ENCODE data around the gene DNAH3.
"Not testable (repeated sequence)": the region's sequence is repeated elsewhere in the genome, so short reads cannot be mapped to it uniquely, and the experiment has no call there.

DNAH3 gene

DNA sequence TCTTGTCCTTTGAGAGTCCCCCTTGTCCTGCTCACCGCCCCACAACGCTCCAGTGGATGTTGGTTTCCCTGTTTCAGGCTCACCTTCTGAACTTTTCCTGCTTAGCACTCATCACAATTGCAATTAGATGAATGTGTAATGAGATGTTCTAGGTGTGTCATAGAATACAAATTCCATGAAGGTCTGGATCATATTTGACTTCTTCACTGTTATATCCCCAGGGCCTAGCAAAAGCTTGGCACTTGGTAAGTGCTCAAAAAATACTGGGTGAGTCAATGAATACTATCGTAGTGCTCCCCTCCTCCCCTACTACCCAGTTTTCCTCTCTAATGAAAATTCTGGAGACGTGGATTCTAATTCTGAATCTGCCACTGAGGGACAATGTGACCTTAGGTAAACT, 33.1 kb downstream of the DNAH3 start:
- CTCF ChIA-PET, result no interaction called here
- POLR2A ChIA-PET, result no interaction called here
- TF ChIP-seq, protein P1, sequence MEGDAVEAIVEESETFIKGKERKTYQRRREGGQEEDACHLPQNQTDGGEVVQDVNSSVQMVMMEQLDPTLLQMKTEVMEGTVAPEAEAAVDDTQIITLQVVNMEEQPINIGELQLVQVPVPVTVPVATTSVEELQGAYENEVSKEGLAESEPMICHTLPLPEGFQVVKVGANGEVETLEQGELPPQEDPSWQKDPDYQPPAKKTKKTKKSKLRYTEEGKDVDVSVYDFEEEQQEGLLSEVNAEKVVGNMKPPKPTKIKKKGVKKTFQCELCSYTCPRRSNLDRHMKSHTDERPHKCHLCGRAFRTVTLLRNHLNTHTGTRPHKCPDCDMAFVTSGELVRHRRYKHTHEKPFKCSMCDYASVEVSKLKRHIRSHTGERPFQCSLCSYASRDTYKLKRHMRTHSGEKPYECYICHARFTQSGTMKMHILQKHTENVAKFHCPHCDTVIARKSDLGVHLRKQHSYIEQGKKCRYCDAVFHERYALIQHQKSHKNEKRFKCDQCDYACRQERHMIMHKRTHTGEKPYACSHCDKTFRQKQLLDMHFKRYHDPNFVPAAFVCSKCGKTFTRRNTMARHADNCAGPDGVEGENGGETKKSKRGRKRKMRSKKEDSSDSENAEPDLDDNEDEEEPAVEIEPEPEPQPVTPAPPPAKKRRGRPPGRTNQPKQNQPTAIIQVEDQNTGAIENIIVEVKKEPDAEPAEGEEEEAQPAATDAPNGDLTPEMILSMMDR (IDR thresholded peaks at IDR 0.05; ENCODE audit: insufficient read depth, low read length, missing control alignments), result no peak
- no peak for DNase-seq (ENCODE audit: low read depth, low spot score)
- H3K4me3 ChIP-seq (ENCODE audit: low read depth, low read length), result no peak overlapping the region

DNA sequence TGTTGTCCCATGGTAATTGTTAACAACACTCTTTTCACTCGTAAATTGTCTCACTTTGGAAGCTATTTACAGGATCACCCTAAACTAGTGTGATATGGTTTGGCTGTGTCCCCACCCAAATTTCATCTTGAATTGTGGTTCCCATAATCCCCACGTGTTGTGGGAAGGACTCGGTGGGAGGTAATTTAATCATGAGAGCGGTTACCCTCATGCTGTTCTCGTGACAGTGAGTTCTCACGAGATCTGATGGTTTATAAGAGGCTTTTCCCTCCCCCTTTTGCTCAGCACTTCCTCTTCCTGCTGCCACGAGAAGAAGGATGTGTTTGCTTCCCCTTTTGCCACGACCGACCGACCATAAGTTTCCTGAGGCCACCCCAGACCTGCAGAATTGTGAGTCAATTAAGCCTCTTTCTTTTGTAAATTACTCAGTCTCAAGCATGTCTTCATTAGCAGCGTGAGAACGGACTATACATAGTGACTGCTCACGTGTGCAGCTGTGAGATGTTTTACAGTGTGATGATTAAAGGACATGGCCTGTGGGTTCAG, 34.4 kb downstream of the DNAH3 start:
- DNase-seq (ENCODE audit: low read depth, low spot score), result no peak
- ChIA-PET CTCF (no interaction called here), POLR2A (interaction anchor here (0.7 kb wide), 1 partner anchor 182 kb away, joined by 4 read pairs; no protein-coding TSS in a partner anchor)
- H3K4me3 ChIP-seq (ENCODE audit: low read depth, low read length), result no peak overlapping the region
- TF ChIP-seq, protein P1 (IDR thresholded peaks at IDR 0.05; ENCODE audit: insufficient read depth, low read length, missing control alignments), result no peak

DNA sequence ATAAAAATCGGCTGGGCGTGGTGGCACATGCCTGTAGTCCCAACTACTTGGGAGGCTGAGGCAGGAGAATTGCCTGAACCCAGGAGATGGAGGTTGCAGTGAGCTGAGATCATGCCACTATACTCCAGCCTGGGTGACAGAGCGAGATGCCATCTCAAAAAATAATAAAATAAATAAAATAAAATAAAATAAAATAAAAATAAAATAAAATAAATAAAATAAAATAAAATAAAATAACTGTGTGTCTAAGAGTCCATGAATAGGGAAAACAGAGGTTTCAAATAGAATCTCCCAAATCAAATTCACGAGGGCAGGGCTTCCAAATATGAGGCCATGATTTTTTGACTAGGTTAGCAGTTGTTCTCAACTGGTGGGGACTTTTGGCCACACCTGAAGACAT, 35.1 kb downstream of the DNAH3 start:
- POLR2A ChIA-PET; H3K4me3 ChIP-seq (ENCODE audit: low read depth, low read length); CTCF ChIA-PET: not testable (repeated sequence)

GRCh38 chr16:21103941-21104860, 46.4 kb downstream of the DNAH3 start:
- CTCF ChIA-PET, result interaction anchor here (1.6 to 1.7 kb wide), 2 partner anchors 254 to 257 kb away, joined by 4 to 9 read pairs; no protein-coding TSS in a partner anchor

More for the DNA sequence above, 35.1 kb downstream of the DNAH3 start:
- DNase-seq (ENCODE audit: low read depth, low spot score), result not testable (repeated sequence)

DNA sequence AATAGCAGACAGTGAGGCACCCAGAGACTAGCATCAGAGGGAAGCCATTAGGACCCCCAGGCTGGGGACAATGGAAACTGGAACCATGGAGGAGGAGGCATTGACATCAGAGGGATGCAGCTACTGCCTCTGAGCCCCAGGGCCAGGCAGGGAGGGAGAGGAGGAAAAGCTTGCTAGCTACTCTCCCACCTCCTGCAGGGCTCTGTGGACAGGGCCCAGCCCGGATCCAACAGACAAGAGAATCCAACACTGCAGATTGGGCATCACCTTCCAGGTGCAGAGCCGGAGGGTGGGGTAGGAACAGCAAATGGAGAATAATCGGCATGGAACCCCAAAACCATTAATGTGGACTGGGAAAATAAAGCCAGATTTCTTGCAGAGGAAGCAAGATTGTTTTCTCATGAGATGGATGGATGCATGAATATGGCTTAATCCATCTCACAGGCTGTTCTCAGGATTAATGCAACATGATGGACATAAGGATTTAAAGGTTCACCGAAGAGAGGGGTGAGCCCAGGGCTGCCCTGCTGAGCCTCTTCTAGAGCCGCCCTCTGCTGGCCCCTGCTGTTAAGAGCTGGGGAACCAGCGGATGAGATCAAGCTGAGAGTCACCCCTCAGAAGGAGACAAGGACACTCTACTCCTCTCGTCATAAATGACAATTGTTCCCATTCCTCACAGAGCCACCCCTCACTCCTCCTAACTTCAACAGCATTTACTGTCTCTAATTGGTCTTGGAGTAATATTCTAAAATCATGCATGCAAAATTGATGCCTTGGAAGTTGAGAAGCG, 48.8 kb downstream of the DNAH3 start:
- no peak for DNase-seq (ENCODE audit: low read depth, low spot score)
- TF ChIP-seq, protein P1 (IDR thresholded peaks at IDR 0.05; ENCODE audit: insufficient read depth, low read length, missing control alignments), result peak; percentile 55
- H3K4me3 ChIP-seq (ENCODE audit: low read depth, low read length), result no peak overlapping the region
- POLR2A ChIA-PET, result no interaction called here
- CTCF ChIA-PET, result interaction anchor here (0.9 to 6.1 kb wide), 5 partner anchors 9 to 328 kb away, joined by 3 to 89 read pairs (median 4); no protein-coding TSS in a partner anchor

More at GRCh38 chr16:21103941-21104860, 46.4 kb downstream of the DNAH3 start:
- TF ChIP-seq, protein P1 (IDR thresholded peaks at IDR 0.05; ENCODE audit: insufficient read depth, low read length, missing control alignments), result no peak
- no peak overlapping the region for H3K4me3 ChIP-seq (ENCODE audit: low read depth, low read length)
- no peak for DNase-seq (ENCODE audit: low read depth, low spot score)
- POLR2A ChIA-PET, result no interaction called here

GRCh38 chr16:21100447-21100846, 50.2 kb downstream of the DNAH3 start:
- H3K4me3 ChIP-seq (ENCODE audit: low read depth, low read length), result no peak overlapping the region
- ChIA-PET CTCF (interaction anchor here (1.0 to 6.1 kb wide), 8 partner anchors 14 to 251 kb away, joined by 3 to 89 read pairs (median 4); partner anchors contain the start of gene LDAF1), POLR2A (interaction anchor here (0.6 to 1.0 kb wide), 2 partner anchors 200 to 1579 kb away, joined by 3 read pairs; partner anchors contain the start of genes DCUN1D3 and LYRM1)
- TF ChIP-seq, protein P1 (IDR thresholded peaks at IDR 0.05; ENCODE audit: insufficient read depth, low read length, missing control alignments), result no peak
- DNase-seq (ENCODE audit: low read depth, low spot score), result no peak
